HepG2 (cell line): ENCODE measurements around the gene ERP44.

Source experiments
- POLR2A ChIP-seq, 2 experiments: IDR thresholded peaks; 2 replicates each; pipeline ENCODE4 v1.6.1; 2011; ENCODE audit warnings: low read depth in 2 of 2, low read length in 2 of 2, mild to moderate bottlenecking in 1 of 2, moderate library complexity in 1 of 2; ENCODE audit not compliant: insufficient read depth in 1 of 2
- RAD21 ChIP-seq: fragments of 450-650 bp; formaldehyde crosslinking; IDR thresholded peaks from 2 replicates; pipeline ENCODE4 v1.5.0; 2020; ENCODE audit warnings: mild to moderate bottlenecking
- TF ChIP-seq, protein P1 (sequence below): sonication (generic); formaldehyde crosslinking; IDR thresholded peaks from 2 replicates; pipeline ENCODE4 v1.4.0; 2020; ENCODE audit warnings: missing genetic modification reagents
- TF ChIP-seq, protein P2 (sequence below): sonication (generic); formaldehyde crosslinking; IDR thresholded peaks from 2 replicates; pipeline ENCODE4 v1.5.0; 2020; ENCODE audit warnings: mild to moderate bottlenecking, missing genetic modification reagents, moderate library complexity

DNA sequence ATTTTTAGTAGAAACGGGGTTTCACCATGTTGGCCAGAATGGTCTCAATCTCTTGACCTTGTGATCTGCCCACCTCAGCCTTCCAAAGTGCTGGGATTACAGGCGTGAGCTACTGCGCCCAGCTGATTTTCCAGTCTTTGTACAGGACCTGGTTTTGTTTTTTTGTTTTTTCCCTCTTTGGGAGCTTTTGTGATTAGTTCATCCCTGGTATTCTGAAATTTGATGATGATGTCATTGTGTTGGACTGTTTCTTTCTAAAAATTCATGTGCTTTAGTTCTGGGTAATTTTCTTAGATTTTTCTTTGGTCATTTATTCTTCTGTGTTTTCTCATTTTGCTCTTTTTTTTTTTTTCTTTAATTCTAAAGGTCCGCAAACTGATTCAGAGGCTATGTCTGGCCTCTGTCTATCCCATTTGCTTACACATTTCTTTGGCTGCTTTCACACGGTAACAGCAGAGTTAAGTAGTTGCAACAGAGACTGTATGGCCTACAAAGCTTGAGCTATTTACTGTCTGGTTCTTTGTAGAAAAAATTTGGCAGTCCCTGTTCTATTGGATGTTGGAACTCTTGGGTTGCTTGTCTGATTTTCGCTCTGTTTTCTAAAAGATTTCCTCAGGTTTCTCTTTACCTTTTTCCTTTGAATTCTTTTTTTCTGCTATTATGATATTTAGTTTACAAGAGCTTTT, 167.5 kb downstream of the ERP44 start:
- TF ChIP-seq POLR2A (IDR thresholded peaks at IDR 0.05; ENCODE audit: insufficient read depth in 1 of 2, low read depth in 2 of 2, low read length in 2 of 2): no peak
- TF ChIP-seq RAD21 (CRISPR knock-in tag): no peak
- TF ChIP-seq, protein P1, sequence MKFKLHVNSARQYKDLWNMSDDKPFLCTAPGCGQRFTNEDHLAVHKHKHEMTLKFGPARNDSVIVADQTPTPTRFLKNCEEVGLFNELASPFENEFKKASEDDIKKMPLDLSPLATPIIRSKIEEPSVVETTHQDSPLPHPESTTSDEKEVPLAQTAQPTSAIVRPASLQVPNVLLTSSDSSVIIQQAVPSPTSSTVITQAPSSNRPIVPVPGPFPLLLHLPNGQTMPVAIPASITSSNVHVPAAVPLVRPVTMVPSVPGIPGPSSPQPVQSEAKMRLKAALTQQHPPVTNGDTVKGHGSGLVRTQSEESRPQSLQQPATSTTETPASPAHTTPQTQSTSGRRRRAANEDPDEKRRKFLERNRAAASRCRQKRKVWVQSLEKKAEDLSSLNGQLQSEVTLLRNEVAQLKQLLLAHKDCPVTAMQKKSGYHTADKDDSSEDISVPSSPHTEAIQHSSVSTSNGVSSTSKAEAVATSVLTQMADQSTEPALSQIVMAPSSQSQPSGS (CRISPR knock-in tag): no peak
- TF ChIP-seq, protein P2, sequence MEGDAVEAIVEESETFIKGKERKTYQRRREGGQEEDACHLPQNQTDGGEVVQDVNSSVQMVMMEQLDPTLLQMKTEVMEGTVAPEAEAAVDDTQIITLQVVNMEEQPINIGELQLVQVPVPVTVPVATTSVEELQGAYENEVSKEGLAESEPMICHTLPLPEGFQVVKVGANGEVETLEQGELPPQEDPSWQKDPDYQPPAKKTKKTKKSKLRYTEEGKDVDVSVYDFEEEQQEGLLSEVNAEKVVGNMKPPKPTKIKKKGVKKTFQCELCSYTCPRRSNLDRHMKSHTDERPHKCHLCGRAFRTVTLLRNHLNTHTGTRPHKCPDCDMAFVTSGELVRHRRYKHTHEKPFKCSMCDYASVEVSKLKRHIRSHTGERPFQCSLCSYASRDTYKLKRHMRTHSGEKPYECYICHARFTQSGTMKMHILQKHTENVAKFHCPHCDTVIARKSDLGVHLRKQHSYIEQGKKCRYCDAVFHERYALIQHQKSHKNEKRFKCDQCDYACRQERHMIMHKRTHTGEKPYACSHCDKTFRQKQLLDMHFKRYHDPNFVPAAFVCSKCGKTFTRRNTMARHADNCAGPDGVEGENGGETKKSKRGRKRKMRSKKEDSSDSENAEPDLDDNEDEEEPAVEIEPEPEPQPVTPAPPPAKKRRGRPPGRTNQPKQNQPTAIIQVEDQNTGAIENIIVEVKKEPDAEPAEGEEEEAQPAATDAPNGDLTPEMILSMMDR (CRISPR knock-in tag): no peak
